ENCODE data around the gene IL22. TPM values are rescaled to one million over a fixed set of nuclear protein-coding genes. Genes with fewer than 3 reads are reported as not detected.

The IL22 gene
- total and polyA plus RNA-seq, 4 donors, result not detected

GRCh38 chr12:68225576-68226476 is 27.6 kb downstream of the IL22 start, which contains the start of gene IL26:
TSS of gene IL26 (minus strand) at chr12:68225810. CDS start at chr12:68225756, 54 bp downstream.
- no peak for TF ChIP-seq FOXA1 (IDR thresholded peaks at IDR 0.05)
- no peak for TF ChIP-seq FOXA2 (IDR thresholded peaks at IDR 0.05)
- TF ChIP-seq, protein P1, sequence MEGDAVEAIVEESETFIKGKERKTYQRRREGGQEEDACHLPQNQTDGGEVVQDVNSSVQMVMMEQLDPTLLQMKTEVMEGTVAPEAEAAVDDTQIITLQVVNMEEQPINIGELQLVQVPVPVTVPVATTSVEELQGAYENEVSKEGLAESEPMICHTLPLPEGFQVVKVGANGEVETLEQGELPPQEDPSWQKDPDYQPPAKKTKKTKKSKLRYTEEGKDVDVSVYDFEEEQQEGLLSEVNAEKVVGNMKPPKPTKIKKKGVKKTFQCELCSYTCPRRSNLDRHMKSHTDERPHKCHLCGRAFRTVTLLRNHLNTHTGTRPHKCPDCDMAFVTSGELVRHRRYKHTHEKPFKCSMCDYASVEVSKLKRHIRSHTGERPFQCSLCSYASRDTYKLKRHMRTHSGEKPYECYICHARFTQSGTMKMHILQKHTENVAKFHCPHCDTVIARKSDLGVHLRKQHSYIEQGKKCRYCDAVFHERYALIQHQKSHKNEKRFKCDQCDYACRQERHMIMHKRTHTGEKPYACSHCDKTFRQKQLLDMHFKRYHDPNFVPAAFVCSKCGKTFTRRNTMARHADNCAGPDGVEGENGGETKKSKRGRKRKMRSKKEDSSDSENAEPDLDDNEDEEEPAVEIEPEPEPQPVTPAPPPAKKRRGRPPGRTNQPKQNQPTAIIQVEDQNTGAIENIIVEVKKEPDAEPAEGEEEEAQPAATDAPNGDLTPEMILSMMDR (IDR thresholded peaks at IDR 0.05; ENCODE audit: low read depth, low read length, missing input control), result no peak
- TF ChIP-seq RAD21 (IDR thresholded peaks at IDR 0.05), result no peak
- TF ChIP-seq TAF1 (conservative IDR thresholded peaks at IDR 0.05), result no peak
- TF ChIP-seq, protein P2, sequence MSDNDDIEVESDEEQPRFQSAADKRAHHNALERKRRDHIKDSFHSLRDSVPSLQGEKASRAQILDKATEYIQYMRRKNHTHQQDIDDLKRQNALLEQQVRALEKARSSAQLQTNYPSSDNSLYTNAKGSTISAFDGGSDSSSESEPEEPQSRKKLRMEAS (IDR thresholded peaks at IDR 0.05), result no peak
- TF ChIP-seq NR2F2 (IDR thresholded peaks at IDR 0.05), result no peak
- TF ChIP-seq EGR1 (IDR thresholded peaks at IDR 0.05; ENCODE audit: low read depth in 2 of 2), result no peak
- H3K4me1 ChIP-seq (ENCODE audit: control insufficient read depth in 4 of 4, insufficient read depth in 4 of 4, low read length in 3 of 4), result peaks cover 0 to 7% (median 3%) of the 10 kb centered on the region in 4 donors
- no peaks in the 10 kb centered on the region for H3K9me3 ChIP-seq (ENCODE audit: control insufficient read depth in 4 of 4, low read length in 3 of 4)
- DNase-seq (ENCODE audit: low spot score), result no peak
- H3K4me3 ChIP-seq (ENCODE audit: low read depth in 1 of 3, low read length in 3 of 3), result no peak within 1 kb of the TSS
- H3K27me3 ChIP-seq (ENCODE audit: control insufficient read depth in 4 of 4, insufficient read depth in 4 of 4, low read length in 3 of 4), result no peaks in the 10 kb centered on the region
- no peaks in the 10 kb centered on the region for H3K36me3 ChIP-seq (ENCODE audit: control insufficient read depth in 4 of 4, insufficient read depth in 3 of 4, low read depth in 1 of 4, low read length in 3 of 4)
- H3K9ac ChIP-seq (ENCODE audit: low read depth in 1 of 2, low read length in 2 of 2), result no peak within 1 kb of the TSS
- no peak within 1 kb of the TSS for H3K27ac ChIP-seq (ENCODE audit: low read depth in 1 of 2, low read length in 2 of 2)
- 78% methylated on average over 8 of the region's 8 CpGs for WGBS

DNA sequence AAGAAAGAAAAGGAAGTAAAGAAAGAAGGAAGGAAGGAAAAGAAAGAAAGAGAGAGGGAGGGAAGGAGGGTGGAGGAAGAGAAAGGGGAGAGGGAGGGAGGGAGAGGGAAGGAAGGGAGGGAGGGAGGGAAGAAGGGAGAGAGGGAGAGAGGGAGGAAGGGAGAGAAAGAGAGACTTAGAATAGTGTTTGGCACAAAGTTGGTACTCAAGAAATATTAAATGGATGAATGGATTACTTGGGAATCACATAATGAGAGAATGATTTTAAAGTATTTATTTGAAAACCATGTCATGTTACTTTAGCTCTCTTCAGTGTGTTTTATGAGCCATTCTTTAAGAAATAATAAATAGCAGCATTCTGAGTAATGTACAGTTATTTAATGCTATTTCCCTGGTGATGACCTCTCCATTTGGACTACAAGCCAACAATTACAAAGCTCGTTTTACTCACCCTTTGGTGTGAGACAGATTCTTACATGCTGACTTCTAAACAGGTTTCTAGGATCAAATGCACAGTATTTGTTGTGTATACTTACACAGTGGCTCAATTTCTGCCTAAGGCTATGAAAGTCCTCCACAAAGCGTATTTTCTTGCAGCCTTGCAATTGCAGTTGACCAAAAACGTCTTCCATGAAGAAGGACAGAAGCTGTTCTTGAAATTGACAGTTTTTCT is 28.7 kb downstream of the IL22 start:
- Histone ChIP-seq H3K27me3 (ENCODE audit: control insufficient read depth in 4 of 4, insufficient read depth in 4 of 4, low read length in 3 of 4) (no peaks in the 10 kb centered on the region), H3K36me3 (ENCODE audit: control insufficient read depth in 4 of 4, insufficient read depth in 3 of 4, low read depth in 1 of 4, low read length in 3 of 4) (no peaks in the 10 kb centered on the region), H3K9ac (ENCODE audit: low read depth in 1 of 2, low read length in 2 of 2) (no peak overlapping the region), H3K4me1 (ENCODE audit: control insufficient read depth in 4 of 4, insufficient read depth in 4 of 4, low read length in 3 of 4) (peaks cover 0 to 7% (median 3%) of the 10 kb centered on the region in 4 donors), H3K4me3 (ENCODE audit: low read depth in 1 of 3, low read length in 3 of 3) (no peak overlapping the region), H3K9me3 (ENCODE audit: control insufficient read depth in 4 of 4, low read length in 3 of 4) (no peaks in the 10 kb centered on the region), H3K27ac (ENCODE audit: low read depth in 1 of 2, low read length in 2 of 2) (no peak overlapping the region)
- TF ChIP-seq, protein P3, sequence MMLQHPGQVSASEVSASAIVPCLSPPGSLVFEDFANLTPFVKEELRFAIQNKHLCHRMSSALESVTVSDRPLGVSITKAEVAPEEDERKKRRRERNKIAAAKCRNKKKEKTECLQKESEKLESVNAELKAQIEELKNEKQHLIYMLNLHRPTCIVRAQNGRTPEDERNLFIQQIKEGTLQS (IDR thresholded peaks at IDR 0.05), result no peak
- TF ChIP-seq, protein P1 (IDR thresholded peaks at IDR 0.05; ENCODE audit: low read depth, low read length, missing input control), result no peak
- TF ChIP-seq TAF1 (conservative IDR thresholded peaks at IDR 0.05), result no peak
- no peak for TF ChIP-seq GABPA (IDR thresholded peaks at IDR 0.05 in 1 of 2, conservative IDR thresholded peaks at IDR 0.05 in 1 of 2)
- TF ChIP-seq, protein P4, sequence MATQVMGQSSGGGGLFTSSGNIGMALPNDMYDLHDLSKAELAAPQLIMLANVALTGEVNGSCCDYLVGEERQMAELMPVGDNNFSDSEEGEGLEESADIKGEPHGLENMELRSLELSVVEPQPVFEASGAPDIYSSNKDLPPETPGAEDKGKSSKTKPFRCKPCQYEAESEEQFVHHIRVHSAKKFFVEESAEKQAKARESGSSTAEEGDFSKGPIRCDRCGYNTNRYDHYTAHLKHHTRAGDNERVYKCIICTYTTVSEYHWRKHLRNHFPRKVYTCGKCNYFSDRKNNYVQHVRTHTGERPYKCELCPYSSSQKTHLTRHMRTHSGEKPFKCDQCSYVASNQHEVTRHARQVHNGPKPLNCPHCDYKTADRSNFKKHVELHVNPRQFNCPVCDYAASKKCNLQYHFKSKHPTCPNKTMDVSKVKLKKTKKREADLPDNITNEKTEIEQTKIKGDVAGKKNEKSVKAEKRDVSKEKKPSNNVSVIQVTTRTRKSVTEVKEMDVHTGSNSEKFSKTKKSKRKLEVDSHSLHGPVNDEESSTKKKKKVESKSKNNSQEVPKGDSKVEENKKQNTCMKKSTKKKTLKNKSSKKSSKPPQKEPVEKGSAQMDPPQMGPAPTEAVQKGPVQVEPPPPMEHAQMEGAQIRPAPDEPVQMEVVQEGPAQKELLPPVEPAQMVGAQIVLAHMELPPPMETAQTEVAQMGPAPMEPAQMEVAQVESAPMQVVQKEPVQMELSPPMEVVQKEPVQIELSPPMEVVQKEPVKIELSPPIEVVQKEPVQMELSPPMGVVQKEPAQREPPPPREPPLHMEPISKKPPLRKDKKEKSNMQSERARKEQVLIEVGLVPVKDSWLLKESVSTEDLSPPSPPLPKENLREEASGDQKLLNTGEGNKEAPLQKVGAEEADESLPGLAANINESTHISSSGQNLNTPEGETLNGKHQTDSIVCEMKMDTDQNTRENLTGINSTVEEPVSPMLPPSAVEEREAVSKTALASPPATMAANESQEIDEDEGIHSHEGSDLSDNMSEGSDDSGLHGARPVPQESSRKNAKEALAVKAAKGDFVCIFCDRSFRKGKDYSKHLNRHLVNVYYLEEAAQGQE (IDR thresholded peaks at IDR 0.05), result no peak
- TF ChIP-seq JUND (IDR thresholded peaks at IDR 0.05), result no peak
- TF ChIP-seq FOXA1 (IDR thresholded peaks at IDR 0.05), result no peak
- TF ChIP-seq EGR1 (IDR thresholded peaks at IDR 0.05; ENCODE audit: low read depth in 2 of 2), result no peak
- TF ChIP-seq NR2F2 (IDR thresholded peaks at IDR 0.05), result no peak
- TF ChIP-seq RXRA (IDR thresholded peaks at IDR 0.05), result no peak
- TF ChIP-seq FOXA2 (IDR thresholded peaks at IDR 0.05), result no peak
- TF ChIP-seq YY1 (IDR thresholded peaks at IDR 0.05), result no peak
- TF ChIP-seq HNF4A (conservative IDR thresholded peaks at IDR 0.05), result no peak
- 76% methylated on average over 3 of the region's 3 CpGs for WGBS
- DNase-seq (ENCODE audit: low spot score), result no peak
